SK-N-MC (cell line): ENCODE results near the gene IGF2BP3.

Experiments used
- EZH2 ChIP-seq: fragments of 200-600 bp; sonication (generic); IDR thresholded peaks from one replicate; pipeline ENCODE4 v1.6.1; 2017; ENCODE audit warnings: antibody characterized with exemption
- POLR2AphosphoS5 ChIP-seq: IDR thresholded peaks from 2 replicates; pipeline ENCODE4 v1.6.1; 2012; ENCODE audit warnings: mild to moderate bottlenecking, low read depth, low read length, borderline replicate concordance

DNA sequence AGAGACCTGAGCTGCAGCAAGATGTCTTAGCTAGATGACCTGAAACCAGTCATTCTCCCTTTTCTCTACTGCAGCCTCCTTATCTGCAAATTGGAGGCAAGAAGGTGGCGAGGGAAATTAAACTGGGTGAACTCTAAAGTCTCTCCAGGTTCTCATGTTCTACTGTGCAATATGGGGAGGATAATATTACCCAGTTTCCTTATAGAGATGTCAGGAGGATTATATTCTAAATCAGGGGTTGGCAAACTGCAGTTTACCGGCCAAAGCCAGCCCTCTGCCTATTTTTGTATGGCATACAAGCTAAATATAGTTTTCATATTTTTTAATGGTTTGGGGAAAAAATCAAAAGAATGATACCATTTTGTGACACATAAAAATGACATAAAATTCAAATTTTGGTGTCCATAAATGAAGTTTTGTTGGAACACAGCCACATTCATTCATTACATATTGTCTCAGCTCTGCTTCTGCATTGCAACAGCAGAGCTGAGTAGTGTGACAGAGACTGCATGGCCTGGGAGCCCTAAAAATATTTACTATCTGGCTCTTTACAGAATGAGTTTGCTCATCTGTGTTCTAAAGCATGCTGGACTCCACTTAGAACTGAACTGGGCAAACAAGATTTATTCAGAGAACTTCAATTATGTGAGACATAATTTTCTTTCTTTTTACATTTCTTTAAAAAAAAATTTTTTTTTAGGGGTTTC lies 190.3 kb downstream of the IGF2BP3 start:
- TF ChIP-seq POLR2AphosphoS5 (no peak), EZH2 (no peak)
